AG04449 (cell line): ENCODE results near the gene LILRB3.

Experiments
- CTCF ChIA-PET: fragments of 350-600 bp; formaldehyde crosslinking; extraction: SDS; loops from one replicate; lab custom pipeline; 2021; ENCODE audit warnings: antibody characterized with exemption; lab: Yijun Ruan, JAX
- POLR2A ChIA-PET: fragments of 400-600, 350-600 bp; formaldehyde crosslinking; extraction: SDS; loops from one replicate; lab custom pipeline; 2020; ENCODE audit warnings: antibody characterized with exemption, inconsistent platforms; lab: Yijun Ruan, JAX
- DNase-seq: peaks from one replicate; pipeline ENCODE4 v3.0.0-alpha.2; 2010; ENCODE audit warnings: low read depth, low spot score
- H3K4me3 ChIP-seq: 2 replicates; pipeline ENCODE4 v1.5.1; 2011; ENCODE audit warnings: low read depth, mild to moderate bottlenecking, control low read depth, low read length
- TF ChIP-seq, protein P1 (sequence below): IDR thresholded peaks from one replicate; pipeline ENCODE4 v1.5.1; 2011; ENCODE audit warnings: mild to moderate bottlenecking, moderate library complexity, low read length, control low read depth, inconsistent platforms; ENCODE audit not compliant: insufficient read depth; ENCODE audit errors: missing control alignments

The LILRB3 gene

DNA sequence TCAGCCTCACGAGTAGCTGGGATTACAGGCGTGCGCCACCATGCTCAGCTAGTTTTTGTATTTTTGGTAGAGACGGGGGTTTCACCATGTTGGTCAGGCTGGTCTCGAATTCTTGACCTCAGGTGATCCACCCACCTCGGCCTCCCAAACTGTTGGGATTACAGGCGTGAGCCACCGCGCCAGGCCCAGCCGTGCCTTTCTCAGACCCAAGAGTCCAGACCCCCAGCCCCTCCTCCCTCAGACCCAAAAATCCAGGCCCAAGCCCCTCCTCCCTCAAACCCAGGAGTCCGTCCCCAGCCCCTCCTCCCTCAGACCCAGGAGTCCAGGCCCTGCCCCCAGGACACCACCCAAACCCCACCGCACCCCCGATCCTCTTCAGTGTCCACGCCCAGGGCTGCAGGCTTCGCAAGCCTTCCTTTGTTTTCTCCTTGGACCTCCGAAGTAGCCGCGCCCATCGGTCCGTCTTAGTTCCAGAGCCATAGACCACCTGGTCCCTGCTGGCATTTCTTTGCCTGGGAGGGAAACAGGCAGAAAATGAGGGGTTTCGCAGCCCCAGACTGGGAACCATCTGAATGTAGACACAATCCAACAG lies 53.6 kb downstream of the LILRB3 start:
- ChIA-PET CTCF (interaction anchor here (0.6 to 6.0 kb wide), 25 partner anchors 8 to 221 kb away, joined by 3 to 44 read pairs (median 5); partner anchors contain the start of genes CNOT3, LENG1, LILRB3 and MBOAT7), POLR2A (no interaction called here)
- DNase-seq = no peak
- no peak overlapping the region for H3K4me3 ChIP-seq
- TF ChIP-seq, protein P1, sequence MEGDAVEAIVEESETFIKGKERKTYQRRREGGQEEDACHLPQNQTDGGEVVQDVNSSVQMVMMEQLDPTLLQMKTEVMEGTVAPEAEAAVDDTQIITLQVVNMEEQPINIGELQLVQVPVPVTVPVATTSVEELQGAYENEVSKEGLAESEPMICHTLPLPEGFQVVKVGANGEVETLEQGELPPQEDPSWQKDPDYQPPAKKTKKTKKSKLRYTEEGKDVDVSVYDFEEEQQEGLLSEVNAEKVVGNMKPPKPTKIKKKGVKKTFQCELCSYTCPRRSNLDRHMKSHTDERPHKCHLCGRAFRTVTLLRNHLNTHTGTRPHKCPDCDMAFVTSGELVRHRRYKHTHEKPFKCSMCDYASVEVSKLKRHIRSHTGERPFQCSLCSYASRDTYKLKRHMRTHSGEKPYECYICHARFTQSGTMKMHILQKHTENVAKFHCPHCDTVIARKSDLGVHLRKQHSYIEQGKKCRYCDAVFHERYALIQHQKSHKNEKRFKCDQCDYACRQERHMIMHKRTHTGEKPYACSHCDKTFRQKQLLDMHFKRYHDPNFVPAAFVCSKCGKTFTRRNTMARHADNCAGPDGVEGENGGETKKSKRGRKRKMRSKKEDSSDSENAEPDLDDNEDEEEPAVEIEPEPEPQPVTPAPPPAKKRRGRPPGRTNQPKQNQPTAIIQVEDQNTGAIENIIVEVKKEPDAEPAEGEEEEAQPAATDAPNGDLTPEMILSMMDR = no peak

DNA sequence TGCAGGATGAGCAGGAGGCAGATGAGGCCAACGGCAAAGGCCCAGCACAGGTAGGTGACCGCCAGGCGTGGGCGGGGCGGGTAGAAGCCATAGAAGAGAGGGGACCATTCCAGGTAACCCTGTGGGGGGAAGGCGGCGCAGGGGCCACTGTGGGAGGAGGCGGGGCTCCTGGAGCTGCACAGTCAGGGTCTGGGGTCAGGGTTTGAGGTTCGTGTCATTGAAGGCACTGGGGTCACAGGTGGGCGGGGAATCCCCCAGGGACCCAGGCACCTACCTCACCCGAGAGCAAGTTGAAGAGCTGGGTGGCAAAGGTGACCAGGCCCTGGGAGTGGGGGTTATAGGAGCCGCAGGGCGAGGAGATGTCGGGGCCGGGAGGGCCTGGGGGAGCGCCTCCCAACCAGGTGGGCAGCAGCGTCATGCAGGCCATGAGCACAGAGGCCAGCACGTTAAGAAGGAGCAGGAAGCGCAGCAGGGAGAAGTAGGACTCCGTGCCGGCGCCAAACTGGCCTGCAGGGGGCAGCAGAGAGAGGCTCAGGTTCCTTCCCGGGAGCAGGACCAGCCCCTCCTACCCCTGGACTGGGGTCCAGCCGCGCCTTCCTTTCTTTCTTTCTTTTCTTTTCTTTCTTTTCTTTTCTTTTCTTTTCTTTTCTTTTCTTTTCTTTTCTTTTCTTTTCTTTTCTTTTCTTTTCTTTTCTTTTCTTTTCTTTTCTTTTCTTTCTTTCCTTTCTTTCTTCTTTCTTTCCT lies 54.5 kb downstream of the LILRB3 start:
- H3K4me3 ChIP-seq = no peak overlapping the region
- no peak for DNase-seq
- TF ChIP-seq, protein P1 = peak; percentile 96
- POLR2A ChIA-PET = no interaction called here
- CTCF ChIA-PET = interaction anchor here (0.6 to 6.0 kb wide), 23 partner anchors 9 to 222 kb away, joined by 3 to 44 read pairs (median 5); partner anchors contain the start of genes LENG1, LILRB3, MBOAT7 and TSEN34
